Measurements from ENCODE around the gene IARS1.
A peak's percentile ranks its signal among the peaks of the same experiment; 100 is the strongest.

The IARS1 gene

DNA sequence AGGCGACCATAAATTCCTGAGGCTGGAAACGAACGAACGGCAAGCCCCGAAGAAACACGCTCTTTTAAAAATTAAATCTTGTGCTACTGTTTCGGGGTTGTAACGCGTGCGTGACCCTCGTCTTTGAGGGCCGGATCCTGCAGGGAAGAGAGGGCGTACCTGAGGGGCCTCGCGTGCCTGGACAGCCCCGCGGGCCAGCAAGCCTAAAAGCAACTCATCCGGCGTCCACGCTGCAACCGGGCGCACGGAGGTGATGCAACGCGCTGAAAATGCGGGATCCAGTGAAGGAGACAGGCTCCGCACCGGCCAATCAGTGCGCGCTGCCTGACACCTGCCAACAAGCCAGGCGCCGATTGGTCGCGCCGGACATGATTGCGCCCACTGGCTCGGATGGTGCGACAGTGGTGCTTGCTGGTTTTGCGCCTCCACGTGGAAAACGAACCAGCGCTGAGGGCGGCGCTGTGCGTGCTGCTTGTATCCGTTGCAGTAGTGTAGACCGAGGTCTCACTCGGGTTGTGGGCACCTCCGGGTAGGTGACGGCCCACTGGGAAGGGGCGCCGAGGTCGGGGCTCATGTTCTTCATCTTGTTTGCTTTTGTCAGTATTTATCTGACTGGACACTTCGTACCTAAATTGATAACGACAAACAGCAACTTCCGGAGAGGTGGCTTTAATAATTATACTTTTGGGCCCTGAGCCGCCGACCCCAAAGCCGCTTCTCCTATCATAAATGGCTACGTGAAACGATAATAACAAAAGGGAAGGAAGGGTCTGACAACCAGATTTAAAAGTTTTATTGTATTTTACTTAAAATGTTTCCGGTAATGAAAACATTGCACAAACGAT is at the start of gene IARS1:
TSS of gene IARS1 (minus strand) at position 246 of the 845 bp plus-strand sequence. CDS start 4,278 bp downstream, outside the sequence.
- peak; percentile 78 for DNase-seq (ENCODE audit: insufficient read length, low spot score)
- peak; percentile 92 for FAIRE-seq

DNA sequence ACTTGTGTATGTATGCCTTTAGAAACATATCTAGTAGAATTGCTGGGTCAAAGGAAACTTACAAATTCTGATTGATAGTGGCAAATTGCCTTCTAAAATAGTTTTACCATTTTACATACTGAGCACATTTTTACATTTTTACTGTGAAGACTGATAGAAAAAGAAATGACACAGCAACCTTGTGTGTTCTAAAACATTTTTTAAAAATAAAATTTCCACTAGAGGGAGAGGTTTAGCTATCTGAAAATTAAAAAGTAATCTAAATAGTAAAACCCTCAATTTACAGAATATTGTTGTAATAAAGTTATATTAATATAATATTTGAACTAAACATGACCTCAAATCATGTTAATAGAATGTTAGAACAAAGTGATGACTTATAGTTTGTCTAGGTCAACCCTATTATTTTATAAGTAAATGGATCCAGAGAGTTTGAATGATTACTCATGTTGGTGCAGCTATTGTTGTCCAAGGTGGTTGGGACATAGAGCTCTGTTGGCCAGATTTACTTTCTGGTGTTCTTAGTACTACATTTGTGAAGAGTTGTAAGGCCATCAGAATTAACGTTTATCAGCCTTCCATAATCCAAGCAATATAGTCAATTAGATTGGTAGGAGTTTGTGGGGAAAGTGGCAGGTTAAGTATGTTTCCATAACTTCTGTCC is 49.5 kb upstream of the IARS1 start:
- no peak for DNase-seq (ENCODE audit: insufficient read length, low spot score)
- no peak for FAIRE-seq

DNA sequence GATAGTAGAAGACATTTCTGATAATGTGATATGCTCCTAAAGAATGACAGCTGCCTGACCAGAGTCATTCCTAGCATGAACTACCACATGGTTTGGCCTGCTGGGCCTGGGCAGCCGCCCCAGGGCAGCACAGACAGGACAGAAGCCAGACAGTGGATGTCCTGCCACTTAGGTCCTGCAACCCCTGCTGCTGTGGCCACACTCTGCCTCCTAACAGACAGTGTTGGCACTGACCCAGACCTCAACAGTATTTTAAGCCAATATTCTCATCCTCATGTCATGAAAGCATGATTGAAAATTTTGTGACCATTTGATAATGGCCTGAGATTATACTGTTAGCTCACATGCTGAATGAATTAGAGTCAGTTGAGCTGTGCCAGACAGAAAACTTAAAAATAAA is 48.1 kb upstream of the IARS1 start:
- no peak for FAIRE-seq
- DNase-seq (ENCODE audit: insufficient read length, low spot score) = no peak

DNA sequence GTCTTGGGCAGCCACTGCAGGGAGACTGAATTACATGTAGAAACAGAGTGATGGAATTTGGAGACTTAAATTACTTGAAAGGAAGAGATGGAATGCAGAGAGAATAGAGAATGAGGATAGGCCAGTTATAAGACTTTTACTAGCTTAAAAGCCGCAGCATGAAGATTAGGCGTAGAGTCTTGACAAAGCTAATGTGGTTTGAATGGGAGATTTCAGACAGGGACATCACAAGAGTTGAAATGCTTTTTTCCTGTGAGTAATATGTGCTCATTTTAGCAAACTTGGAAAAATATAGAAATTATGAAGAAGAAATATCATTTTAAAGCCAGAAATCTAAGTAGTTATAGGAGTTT is 39.8 kb upstream of the IARS1 start:
- FAIRE-seq = no peak
- no peak for DNase-seq (ENCODE audit: insufficient read length, low spot score)

DNA sequence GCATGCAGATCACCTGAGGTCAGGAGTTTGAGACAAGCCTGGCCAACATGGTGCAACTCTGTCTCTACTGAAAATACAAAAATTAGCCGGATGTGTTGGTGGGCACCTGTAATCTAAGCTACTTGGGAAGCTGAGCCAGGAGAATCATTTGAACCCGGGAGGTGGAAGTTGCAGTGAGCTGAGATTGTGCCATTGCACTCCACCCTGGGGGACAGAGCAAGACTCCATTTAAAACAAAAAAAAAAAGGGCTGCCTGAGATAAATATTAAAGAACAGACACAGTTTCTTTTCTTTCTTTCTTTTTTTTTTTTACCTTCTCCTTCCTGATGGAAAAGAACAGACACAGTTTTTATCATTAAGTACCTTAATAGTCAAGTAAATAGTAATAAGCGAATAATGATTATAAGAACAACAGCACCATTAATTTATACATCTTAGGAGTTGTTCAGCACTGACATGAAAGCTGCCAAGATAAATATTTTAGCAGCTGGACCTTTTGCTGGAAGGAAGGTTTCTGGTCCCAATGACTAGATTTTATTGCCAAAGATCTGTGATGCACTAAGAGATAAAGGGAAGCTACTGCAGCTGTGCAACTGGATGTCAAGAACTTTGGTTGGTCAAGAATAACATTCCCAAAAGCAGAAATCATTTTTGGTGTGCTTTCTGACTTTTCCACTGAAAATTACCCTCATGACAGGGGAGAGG is 39.2 kb upstream of the IARS1 start:
- no peak for DNase-seq (ENCODE audit: insufficient read length, low spot score)

DNA sequence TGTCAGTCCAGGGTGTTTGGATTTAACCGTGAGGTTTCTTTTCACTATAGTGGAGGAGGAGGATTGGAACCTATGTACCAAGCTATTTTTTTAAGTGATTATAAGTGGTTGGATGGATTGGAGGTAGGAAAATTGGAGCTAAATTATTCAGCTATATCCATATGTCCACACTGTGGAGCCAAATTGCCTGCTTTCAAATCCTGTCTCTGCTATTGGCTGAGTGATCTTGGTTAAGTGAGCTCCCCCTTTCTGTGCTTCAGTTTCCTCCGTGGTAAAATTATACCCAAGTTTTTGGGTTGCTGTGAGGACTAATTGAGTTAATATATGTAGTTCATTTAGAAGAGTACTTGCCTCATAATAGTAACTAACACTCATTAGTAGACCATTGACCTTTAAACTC is 34.7 kb upstream of the IARS1 start:
- DNase-seq (ENCODE audit: insufficient read length, low spot score) (no peak), FAIRE-seq (no peak)

More for the DNA sequence above, 39.2 kb upstream of the IARS1 start:
- no peak for FAIRE-seq

DNA sequence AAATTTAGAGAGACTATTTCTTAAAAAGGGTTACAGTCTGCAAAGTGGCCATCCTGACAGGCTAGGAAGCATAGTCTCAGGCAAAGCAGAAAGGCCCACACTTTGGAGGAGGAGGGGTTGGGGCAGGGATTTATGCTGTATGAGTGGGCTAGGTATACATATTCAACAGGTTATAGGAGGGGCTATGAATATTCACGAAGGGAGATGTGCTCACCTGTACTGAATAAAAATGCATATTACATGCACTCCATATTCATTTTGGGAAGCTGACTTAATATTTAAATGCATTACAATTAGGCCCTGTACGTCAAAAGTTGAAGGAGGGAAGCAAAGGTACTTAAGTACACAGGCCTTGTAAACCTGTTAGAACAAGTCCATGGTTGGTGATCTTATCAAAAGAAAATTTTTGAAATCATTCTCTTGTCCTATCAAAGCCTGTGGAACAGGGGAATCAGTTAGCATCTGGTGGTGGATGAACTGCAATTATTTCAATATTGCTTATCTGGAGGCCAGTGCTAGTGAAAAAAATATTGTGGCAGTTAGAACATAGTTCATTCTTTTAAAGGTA is 33.9 kb upstream of the IARS1 start:
- DNase-seq (ENCODE audit: insufficient read length, low spot score) = no peak

DNA sequence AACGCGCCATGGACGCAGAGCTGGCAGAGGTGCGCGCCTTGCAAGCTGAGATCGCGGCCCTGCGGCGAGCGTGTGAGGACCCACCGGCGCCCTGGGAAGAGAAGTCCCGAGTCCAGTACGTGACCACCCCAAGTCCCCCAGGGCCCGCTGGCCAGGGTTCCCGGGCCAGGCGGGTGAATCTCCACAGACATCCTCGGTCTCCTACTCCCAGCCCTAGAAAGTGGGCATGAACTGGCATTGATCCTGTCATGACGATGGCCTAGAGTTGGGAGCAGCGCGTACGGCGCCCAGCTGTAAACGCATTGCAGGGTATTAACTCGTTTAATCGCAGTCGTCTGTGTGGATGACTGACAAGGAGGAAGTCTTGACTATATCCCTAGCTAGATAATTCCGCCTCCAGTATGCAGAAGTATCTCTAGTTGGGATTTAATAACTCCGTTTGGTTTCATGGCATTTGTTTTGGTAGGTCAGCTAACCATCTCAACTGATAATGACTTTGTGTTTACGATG is 32.5 kb upstream of the IARS1 start:
- DNase-seq (ENCODE audit: insufficient read length, low spot score) (no peak), FAIRE-seq (peak; percentile 49)

More for the DNA sequence above, 33.9 kb upstream of the IARS1 start:
- FAIRE-seq = no peak

DNA sequence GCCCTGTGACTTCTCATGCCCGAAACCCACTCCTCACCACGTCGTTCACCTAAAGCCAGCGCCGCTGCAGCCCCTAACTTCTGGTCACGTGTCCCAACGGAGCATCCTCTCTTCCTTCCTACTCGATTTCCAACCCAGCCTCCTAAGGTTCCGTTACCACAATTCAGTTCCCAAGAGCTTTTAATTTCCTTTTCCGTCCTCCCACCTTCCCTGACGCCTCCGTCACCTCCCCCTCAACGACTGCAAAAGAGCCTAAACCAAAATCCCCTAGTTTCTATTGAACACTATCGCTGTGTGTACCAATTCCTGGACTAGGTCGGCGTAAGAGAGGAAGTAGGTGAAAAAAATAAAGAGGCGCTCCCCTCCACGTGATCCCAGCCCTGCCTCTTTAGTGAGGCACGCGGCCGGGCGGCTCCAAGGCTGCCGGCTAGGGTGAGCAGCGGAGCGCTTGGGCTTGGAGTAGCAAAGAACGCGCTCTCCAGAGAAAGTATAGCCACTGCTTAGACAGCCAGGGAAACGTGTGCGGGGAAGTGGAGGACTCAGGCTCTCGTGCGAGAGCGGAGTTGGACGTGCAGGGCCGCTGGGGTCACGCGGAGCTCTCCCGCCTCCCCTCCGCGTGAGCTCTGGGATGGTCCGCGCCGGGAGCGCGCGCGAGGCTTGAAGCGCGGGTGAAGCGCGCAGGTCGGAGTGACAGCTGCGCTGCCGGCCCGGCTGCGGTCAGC is 31.9 kb upstream of the IARS1 start, which contains the start of the genes CENPP and NOL8:
TSS of gene CENPP (plus strand) at position 685 of the 722 bp plus-strand sequence.
TSS of gene NOL8 (minus strand) at position 82 of the 722 bp plus-strand sequence. CDS start 1,189 bp downstream, outside the sequence.
- FAIRE-seq (peak; percentile 91), DNase-seq (ENCODE audit: insufficient read length, low spot score) (peak; percentile 69)

DNA sequence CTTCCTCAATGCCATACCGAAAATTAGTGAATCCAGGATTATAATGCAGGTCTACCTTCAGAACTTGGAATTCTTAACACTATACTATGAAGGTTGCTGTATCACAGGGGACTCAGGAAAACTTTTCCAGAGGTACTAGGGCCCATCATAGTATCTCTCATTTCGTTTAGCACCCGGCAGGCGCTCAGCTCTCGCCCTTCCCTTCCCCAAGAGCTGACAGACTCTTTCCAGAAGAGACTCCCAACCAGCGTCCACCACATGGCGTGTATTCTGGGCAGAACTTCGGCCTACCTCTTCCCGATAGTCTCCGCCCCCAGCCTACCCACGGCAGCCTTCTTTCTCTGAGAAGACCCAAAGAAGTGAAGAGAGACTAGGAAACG is 31.4 kb upstream of the IARS1 start:
- peak; percentile 11 for FAIRE-seq
- no peak for DNase-seq (ENCODE audit: insufficient read length, low spot score)

DNA sequence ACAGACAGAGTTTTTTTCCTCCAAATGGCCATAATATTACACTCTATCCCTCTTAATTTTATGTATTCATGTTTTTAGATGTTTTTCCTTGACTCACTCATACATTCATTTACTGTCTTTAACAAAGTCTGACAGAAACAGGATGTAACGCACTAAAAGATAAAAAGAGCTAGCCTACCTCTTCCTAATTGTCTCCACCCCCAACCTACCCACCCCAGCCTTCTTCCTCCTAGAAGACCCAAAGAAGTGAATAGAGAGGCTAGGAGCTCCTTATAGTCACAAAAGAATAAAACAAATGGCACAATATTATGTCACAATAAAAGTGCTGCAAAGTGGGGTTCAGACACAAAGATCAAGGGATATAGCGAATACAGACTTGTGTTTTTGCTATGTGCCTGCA is 30.9 kb upstream of the IARS1 start:
- no peak for FAIRE-seq
- no peak for DNase-seq (ENCODE audit: insufficient read length, low spot score)

DNA sequence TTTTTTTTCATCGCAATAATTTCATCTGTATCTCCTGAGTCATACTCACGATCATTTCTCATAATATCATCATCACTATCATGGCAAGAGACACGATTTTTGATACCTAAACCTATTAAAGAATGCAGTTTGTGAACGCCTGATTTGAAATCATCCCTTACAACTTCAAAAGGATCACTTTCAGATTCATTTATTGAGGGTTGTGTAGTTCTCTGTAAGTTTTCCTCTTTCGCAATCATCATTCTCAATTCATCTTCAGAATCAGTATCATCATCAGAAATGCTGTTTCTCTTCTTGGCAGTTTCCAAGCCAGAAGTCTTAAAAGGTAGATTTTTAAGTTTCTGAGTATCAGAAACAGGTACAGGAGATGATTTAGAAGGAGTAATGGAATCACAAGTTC is 22.0 kb upstream of the IARS1 start:
- DNase-seq (ENCODE audit: insufficient read length, low spot score) (no peak), FAIRE-seq (no peak)

DNA sequence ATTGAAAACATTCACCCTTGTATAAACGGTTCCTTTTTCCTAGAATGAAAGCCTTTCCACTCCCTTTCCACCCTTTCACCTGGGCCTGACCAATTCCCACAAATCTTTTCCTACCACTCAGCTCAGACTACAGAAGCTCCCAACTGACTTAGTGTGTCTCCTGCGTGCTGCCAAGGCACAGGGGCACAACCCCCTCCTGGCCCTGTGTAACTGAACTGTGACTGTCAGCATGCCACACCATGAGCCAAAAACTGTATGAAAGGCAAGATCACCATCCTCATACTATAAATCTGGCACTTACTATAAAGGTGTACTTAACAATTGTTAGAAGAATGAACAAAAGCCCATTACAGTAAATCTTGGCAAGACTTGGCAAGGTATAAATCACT is 20.1 kb upstream of the IARS1 start:
- no peak for FAIRE-seq
- no peak for DNase-seq (ENCODE audit: insufficient read length, low spot score)

DNA sequence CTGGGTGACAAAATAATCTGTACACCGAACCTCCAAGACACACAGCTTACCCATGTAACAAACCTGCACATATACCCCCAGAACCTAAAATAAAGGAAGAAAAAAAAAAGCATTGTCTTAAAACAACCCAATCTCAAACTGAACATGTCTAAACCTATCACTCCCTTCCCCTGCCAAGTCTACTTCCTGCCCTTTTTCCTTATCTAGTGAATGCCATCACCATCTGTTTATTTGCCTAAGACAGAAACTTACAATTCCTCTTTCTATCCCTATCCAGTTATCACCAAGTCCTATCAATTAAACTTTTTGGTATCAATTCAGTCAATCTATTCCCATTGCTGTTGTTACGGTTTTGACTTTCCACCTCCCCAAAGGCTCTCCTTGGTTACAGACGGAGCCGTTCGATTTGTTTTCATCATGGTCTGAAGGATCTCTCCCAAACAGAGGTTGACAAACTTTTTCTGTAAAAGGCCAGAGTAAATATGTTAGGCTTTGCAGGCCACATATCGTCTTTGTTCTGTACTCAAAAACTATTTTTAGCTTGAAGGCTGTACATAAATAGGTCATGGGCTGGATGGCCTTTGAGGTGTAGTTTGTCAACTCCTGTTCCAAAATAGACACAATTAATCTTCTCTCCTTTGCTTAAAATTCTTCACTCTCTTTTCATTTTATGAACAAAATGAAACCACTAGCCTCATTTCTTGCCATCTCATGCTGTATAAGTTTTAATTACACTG is 19.6 kb upstream of the IARS1 start:
- no peak for FAIRE-seq
- no peak for DNase-seq (ENCODE audit: insufficient read length, low spot score)

DNA sequence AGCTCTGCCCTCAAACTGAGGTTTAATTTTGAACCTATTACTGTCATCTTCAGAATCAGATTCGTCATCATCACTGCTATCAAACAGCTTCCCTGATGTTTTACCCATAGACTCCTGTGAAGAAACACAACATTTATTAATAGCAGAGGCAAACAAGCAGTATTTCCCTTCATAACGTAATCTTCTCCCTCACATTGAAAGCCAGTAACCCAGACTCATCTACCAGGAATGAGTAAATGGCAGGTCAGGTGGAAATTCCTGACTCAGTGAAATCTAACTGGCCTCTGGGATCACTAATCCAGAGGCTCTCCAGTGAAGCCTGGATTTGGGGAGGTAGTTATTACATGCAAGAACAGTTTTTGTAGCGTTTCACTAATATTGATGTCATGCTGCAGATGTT is 17.1 kb upstream of the IARS1 start:
- DNase-seq (ENCODE audit: insufficient read length, low spot score) (no peak), FAIRE-seq (no peak)

DNA sequence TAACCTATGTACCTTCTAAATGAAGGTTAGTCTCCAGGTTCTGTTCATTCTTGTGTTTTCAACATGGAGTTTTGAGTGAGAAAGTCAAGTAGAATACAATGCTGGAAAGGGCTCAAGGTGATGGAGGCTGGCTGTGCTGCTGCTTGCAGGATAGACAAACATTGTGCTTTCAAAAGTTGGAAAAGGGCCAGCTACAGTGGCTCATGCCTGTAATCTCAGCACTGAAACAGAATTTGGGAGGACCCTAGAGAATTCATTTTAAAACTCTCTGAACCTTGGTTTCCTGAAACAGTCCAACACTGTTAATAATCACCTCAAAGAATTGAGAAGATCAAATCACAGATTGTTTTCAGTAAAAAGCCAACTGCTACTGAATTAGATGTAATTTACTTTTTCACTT is 15.4 kb upstream of the IARS1 start:
- DNase-seq (ENCODE audit: insufficient read length, low spot score) (no peak), FAIRE-seq (no peak)

DNA sequence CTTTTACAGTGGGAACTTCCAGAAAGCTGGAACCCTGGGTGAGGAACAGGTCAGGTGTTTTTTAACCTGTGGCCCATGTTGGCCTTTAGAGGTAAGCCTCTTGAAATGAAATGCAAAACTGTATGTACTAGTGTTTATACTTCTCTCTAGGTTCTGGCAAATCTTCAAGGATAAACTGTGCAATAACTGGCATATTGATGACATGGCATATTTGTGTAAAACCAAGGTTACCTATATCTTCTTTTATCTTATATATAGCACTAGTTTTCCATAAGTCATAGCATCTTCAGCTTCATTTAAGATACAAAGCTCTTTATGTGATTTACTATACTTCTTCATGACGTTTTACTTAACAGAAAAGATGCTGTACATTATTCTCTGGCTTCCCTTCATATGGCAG is 7.4 kb upstream of the IARS1 start:
- DNase-seq (ENCODE audit: insufficient read length, low spot score) (no peak), FAIRE-seq (no peak)

DNA sequence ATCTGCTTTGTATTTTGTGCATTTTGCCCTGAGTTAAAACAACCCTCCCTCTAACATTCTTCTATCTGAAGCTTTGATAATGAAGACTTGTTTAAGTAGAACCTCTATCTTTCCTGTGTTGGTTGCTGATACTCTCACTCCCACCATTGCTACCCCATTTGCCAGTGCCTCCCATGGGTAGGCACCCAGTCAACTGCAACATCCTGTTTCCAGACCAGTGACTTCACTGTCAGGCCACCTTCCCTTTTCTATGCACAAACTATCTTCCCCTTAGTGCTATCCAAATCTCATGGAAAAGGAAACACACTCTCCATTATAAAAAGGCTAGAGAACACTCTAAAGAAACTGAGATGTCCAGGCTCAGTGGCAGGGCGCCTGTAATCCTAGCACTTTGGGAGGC is 5.6 kb upstream of the IARS1 start:
- FAIRE-seq (peak; percentile 53), DNase-seq (ENCODE audit: insufficient read length, low spot score) (no peak)

DNA sequence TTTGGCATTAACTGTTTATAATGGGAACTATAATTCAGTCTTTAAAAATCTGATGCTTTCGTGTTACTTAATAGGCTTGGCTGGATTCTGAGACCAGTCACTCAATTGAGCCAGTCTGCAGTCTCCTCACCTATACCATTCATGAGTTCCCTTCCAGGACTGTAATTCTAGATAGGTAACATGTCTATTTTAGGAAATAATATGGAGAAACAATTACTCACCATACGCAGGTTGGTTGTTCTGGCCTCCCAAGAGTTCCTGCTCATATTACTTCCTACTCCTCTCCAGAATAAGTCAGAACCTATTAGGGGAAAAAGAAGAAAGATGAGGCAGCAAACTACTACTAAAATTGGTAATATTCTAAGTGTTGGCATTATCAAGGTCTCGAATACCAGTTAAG is 4.5 kb upstream of the IARS1 start:
- FAIRE-seq (no peak), DNase-seq (ENCODE audit: insufficient read length, low spot score) (no peak)

DNA sequence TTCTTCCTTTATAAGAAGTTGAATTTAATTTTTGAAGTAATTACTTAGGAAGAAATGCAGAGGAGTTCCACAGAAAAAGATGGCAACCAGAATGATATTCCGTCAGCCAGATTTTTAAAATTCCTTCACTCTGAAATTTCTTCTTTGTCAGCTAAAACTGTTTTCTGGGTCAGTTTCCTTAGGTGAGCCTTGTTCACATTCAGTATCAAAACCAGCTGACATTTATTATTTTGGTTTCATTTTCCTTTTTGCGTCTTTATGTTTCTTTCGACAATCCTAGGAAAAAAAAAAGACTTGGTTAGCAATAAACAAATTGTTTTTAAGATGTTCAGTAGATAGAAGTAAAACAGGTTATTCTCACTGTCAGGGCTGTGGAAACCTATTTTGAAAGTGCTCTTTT is 4.1 kb upstream of the IARS1 start:
- DNase-seq (ENCODE audit: insufficient read length, low spot score) = no peak

More for the DNA sequence above, 4.1 kb upstream of the IARS1 start:
- peak; percentile 63 for FAIRE-seq

Data from GM19239 (cell line).